ENCODE data around the gene EXD3.
"Not testable (repeated sequence)": the region's sequence is repeated elsewhere in the genome, so short reads cannot be mapped to it uniquely, and the experiment has no call there.

Gene EXD3

DNA sequence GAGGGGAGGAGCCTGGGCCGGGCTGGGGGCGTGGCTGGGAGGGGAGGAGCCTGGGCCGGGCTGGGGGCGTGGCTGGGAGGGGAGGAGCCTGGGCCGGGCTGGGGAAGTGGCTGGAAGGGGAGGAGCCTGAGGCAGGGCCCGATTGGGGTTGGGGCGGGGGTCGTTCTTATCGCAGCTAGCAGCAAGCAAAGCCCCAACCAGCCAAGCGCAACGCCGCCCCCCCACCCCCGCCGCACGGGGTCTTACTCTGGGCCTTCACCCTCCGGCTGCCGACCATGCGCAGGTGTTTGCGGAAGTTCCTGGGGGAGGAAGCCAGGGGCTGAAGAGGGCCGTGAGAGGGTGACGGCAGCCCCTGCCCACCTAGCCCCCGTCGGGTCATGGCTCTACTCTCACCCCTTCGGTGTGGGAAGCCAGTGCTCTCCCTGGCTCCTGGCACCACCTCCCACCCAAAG, 31.2 kb upstream of the EXD3 start:
- Histone ChIP-seq H3K27ac (peak overlapping the region; percentile 5), H3K4me3 (peak overlapping the region; percentile 59), H3K4me2 (peak overlapping the region; percentile 99), H3K36me3 (peaks cover 48% of the 10 kb centered on the region), H3K4me1 (peaks cover 86% of the 10 kb centered on the region), H3K27me3 (no peaks in the 10 kb centered on the region), H3K9ac (peak overlapping the region; percentile 57; the same call in 1 of the 2 replicates), H4K20me1 (peaks cover 75% of the 10 kb centered on the region), H3K9me3 (no peaks in the 10 kb centered on the region)
- TF ChIP-seq Cebpa-rat (IDR thresholded peaks at IDR 0.05): no peak

DNA sequence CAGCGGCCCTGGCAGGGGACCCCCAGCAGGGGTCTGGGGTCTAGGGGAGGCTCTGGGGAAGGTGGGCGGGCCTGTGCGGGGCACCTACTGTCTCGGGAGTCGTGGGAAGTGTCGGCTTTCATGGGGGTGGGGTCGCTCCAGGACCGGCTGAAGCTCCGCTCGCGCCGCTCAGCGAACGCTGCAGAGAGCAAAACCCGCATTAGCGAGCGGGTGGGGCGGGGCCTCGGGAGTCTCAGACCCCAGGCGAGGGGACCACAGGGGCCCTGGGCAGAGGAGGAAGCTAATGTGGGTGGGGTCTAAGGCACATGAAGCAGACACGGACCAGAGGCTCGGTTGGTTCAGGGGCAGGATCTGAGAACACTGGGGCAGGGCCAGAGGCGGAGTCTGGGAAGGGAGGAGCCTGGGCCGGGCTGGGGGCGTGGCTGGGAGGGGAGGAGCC, 30.7 kb upstream of the EXD3 start:
- no peak for TF ChIP-seq Cebpa-rat (IDR thresholded peaks at IDR 0.05)
- peak overlapping the region; percentile 44; the same call in 1 of the 2 replicates for H3K4me3 ChIP-seq
- H3K4me1 ChIP-seq: peaks cover 89% of the 10 kb centered on the region
- peak overlapping the region; percentile 78 for H3K4me2 ChIP-seq
- H3K27ac ChIP-seq: no peak overlapping the region
- peaks cover 78% of the 10 kb centered on the region for H4K20me1 ChIP-seq
- no peaks in the 10 kb centered on the region for H3K27me3 ChIP-seq
- H3K9ac ChIP-seq: no peak overlapping the region
- no peaks in the 10 kb centered on the region for H3K9me3 ChIP-seq
- H3K36me3 ChIP-seq: peaks cover 52% of the 10 kb centered on the region

GRCh38 chr9:137452761-137453642, 30.0 kb upstream of the EXD3 start:
- Histone ChIP-seq H3K27me3 (no peaks in the 10 kb centered on the region), H3K4me2 (peak overlapping the region; percentile 78), H3K36me3 (peaks cover 52% of the 10 kb centered on the region), H3K9ac (no peak overlapping the region), H4K20me1 (peaks cover 78% of the 10 kb centered on the region), H3K27ac (no peak overlapping the region), H3K4me3 (peak overlapping the region; percentile 44; the same call in 1 of the 2 replicates), H3K9me3 (no peaks in the 10 kb centered on the region), H3K4me1 (peaks cover 82% of the 10 kb centered on the region)
- no peak for TF ChIP-seq Cebpa-rat (IDR thresholded peaks at IDR 0.05)

GRCh38 chr9:137452006-137452760, 29.2 kb upstream of the EXD3 start:
- H3K4me3 ChIP-seq: peak overlapping the region; percentile 44; the same call in 1 of the 2 replicates
- peak overlapping the region; percentile 78 for H3K4me2 ChIP-seq
- peaks cover 78% of the 10 kb centered on the region for H4K20me1 ChIP-seq
- no peak overlapping the region for H3K27ac ChIP-seq
- H3K9me3 ChIP-seq: no peaks in the 10 kb centered on the region
- H3K4me1 ChIP-seq: peaks cover 81% of the 10 kb centered on the region
- peaks cover 44% of the 10 kb centered on the region for H3K36me3 ChIP-seq
- no peak overlapping the region for H3K9ac ChIP-seq
- no peak for TF ChIP-seq Cebpa-rat (IDR thresholded peaks at IDR 0.05)
- H3K27me3 ChIP-seq: no peaks in the 10 kb centered on the region

- Histone ChIP-seq H4K20me1 (peaks cover 78% of the 10 kb centered on the region), H3K36me3 (peaks cover 37% of the 10 kb centered on the region), H3K4me2 (peak overlapping the region; percentile 78), H3K4me1 (peaks cover 79% of the 10 kb centered on the region)
- H3K9me3 ChIP-seq, H3K9ac ChIP-seq, H3K27me3 ChIP-seq, H3K4me3 ChIP-seq, H3K27ac ChIP-seq: not testable (repeated sequence)
Observed at GRCh38 chr9:137451264-137452005, 28.5 kb upstream of the EXD3 start.

GRCh38 chr9:137450539-137451222, 27.7 kb upstream of the EXD3 start:
- H3K36me3 ChIP-seq: peaks cover 37% of the 10 kb centered on the region
- not testable (repeated sequence) for H3K4me3 ChIP-seq, H3K27ac ChIP-seq, H3K9ac ChIP-seq, H3K27me3 ChIP-seq, H3K9me3 ChIP-seq
- peaks cover 78% of the 10 kb centered on the region for H4K20me1 ChIP-seq
- peak overlapping the region; percentile 30; the same call in 1 of the 2 replicates for H3K4me2 ChIP-seq
- peaks cover 77% of the 10 kb centered on the region for H3K4me1 ChIP-seq

DNA sequence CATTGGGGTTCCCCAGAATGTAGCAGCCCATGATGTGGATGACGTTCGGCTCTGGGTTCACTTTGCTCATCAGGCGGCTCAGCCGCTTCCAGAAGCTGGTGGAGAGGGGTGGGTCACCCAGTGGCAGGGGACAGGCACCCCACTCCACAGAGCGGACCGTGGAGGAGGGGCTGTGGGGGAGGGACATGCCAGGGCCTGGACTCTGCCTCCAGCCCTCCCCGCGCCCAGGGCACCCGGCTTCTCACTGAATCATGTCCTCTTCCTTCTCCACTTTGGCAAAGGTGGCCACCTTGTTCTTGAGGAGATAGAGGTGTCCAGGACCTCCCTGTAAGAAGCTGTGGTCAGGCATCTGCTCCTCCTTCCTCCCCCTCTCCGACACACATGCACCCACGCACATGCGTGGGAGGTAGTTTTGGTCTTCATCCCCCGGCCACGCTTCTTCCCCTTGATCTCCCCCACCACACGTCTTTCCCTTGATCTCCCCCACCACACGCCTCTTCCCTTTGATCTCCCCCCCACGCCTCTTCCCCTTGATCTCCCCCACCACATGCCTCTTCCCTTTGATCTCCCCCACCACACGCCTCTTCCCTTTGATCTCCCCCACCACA, 27.1 kb upstream of the EXD3 start:
- H3K36me3 ChIP-seq: peaks cover 31% of the 10 kb centered on the region
- peaks cover 77% of the 10 kb centered on the region for H3K4me1 ChIP-seq
- H3K9ac ChIP-seq: no peak overlapping the region
- no peaks in the 10 kb centered on the region for H3K9me3 ChIP-seq
- H3K27ac ChIP-seq: no peak overlapping the region
- no peak overlapping the region for H3K4me3 ChIP-seq
- 0 out of 2 replicates have a peak, but pooled peaks cover 5% of the 10 kb centered on the region for H3K27me3 ChIP-seq
- TF ChIP-seq Cebpa-rat (IDR thresholded peaks at IDR 0.05): no peak
- peaks cover 75% of the 10 kb centered on the region for H4K20me1 ChIP-seq
- H3K4me2 ChIP-seq: peak overlapping the region; percentile 45

GRCh38 chr9:137449081-137449844, 26.3 kb upstream of the EXD3 start:
- Histone ChIP-seq H4K20me1 (peaks cover 67% of the 10 kb centered on the region), H3K4me3 (no peak overlapping the region), H3K9me3 (no peaks in the 10 kb centered on the region), H3K27ac (no peak overlapping the region), H3K4me2 (peak overlapping the region; percentile 45), H3K27me3 (0 out of 2 replicates have a peak, but pooled peaks cover 5% of the 10 kb centered on the region), H3K36me3 (peaks cover 26% of the 10 kb centered on the region), H3K4me1 (peaks cover 73% of the 10 kb centered on the region), H3K9ac (no peak overlapping the region)
- no peak for TF ChIP-seq Cebpa-rat (IDR thresholded peaks at IDR 0.05)
